Endodermal cell (in vitro differentiated cells): ENCODE data around the gene PPARG. TPM values are rescaled to one million over a fixed set of nuclear protein-coding genes. Genes with fewer than 3 reads are reported as not detected.

ENCODE experiments used
- DNase-seq: peaks from one replicate; pipeline ENCODE4 v3.0.0-alpha.2; 2017
- H3K27ac ChIP-seq: 2 replicates; pipeline ENCODE4 v1.5.1; 2013; ENCODE audit warnings: mild to moderate bottlenecking, low read depth, low read length, moderate library complexity
- H3K27me3 ChIP-seq: 2 replicates; pipeline ENCODE4 v1.6.1; 2013; ENCODE audit warnings: mild to moderate bottlenecking, low read length, moderate library complexity; ENCODE audit not compliant: insufficient read depth, control insufficient read depth, poor library complexity, severe bottlenecking
- H3K36me3 ChIP-seq: 2 replicates; pipeline ENCODE4 v1.7.0; 2013; ENCODE audit warnings: mild to moderate bottlenecking, low read length, moderate library complexity; ENCODE audit not compliant: control insufficient read depth, insufficient read depth
- H3K4me1 ChIP-seq: one replicate; pipeline ENCODE4 v1.7.0; 2013; ENCODE audit warnings: low read length; ENCODE audit not compliant: control insufficient read depth, insufficient read depth
- H3K4me3 ChIP-seq: 2 replicates; pipeline ENCODE4 v1.5.1; 2013; ENCODE audit warnings: mild to moderate bottlenecking, low read length, moderate library complexity
- H3K9ac ChIP-seq: 2 replicates; pipeline ENCODE4 v1.6.1; 2013; ENCODE audit warnings: mild to moderate bottlenecking, low read length, moderate library complexity; ENCODE audit not compliant: poor library complexity, severe bottlenecking; ENCODE audit errors: extremely low read depth
- H3K9me3 ChIP-seq: 2 replicates; pipeline ENCODE4 v1.6.1; 2013; ENCODE audit warnings: mild to moderate bottlenecking, low read length, moderate library complexity; ENCODE audit not compliant: control insufficient read depth
- H3K27ac Mint-ChIP-seq: 2 replicates; pipeline ENCODE4 v1.8.0; 2020; ENCODE audit warnings: mixed read lengths
- H3K27me3 Mint-ChIP-seq: 2 replicates; pipeline ENCODE4 v1.8.0; 2021; ENCODE audit warnings: mild to moderate bottlenecking, mixed read lengths; ENCODE audit not compliant: insufficient read depth
- H3K36me3 Mint-ChIP-seq: 2 replicates; pipeline ENCODE4 v1.8.0; 2020; ENCODE audit warnings: low read depth, mixed read lengths
- H3K4me1 Mint-ChIP-seq: 2 replicates; pipeline ENCODE4 v1.8.0; 2020; ENCODE audit warnings: mixed read lengths
- H3K4me3 Mint-ChIP-seq: 2 replicates; pipeline ENCODE4 v1.8.0; 2020; ENCODE audit warnings: mild to moderate bottlenecking, moderate library complexity, mixed read lengths
- H3K9me3 Mint-ChIP-seq: 2 replicates; pipeline ENCODE4 v1.8.0; 2020; ENCODE audit warnings: mild to moderate bottlenecking, mixed read lengths
- CTCF ChIP-seq: fragments of 200-600 bp; sonication (generic); conservative IDR thresholded peaks from 2 replicates; pipeline ENCODE4 v1.5.0; 2021; ENCODE audit warnings: antibody characterized with exemption, mild to moderate bottlenecking
- WGBS, 2 experiments: methylation state at CpG; one replicate each; pipeline versions ENCODE4 v1.1.5 to v1.1.7; 2013; ENCODE audit warnings: missing lambda C conversion rate in 2 of 2, mixed read lengths in 1 of 2; ENCODE audit not compliant: insufficient coverage in 1 of 2, insufficient read length in 1 of 2; 5-methylcytosine and 5-hydroxymethylcytosine counted together
- total RNA-seq, 2 donors: library from RNA; stranded (reverse); fragmentation: NEBNext Ultra II Directional in 1 of 2; extraction: Animal tissue kit (Norgen Biotek cat#: 25700) in 1 of 2; gene quantifications; 2 replicates in 1 of 2; 3 replicates in 1 of 2; pipeline ENCODE4 v1.2.1, GENCODE V29; 2021

The PPARG gene
- total RNA-seq, 2 donors from 2014 or later = 3.8 to 4.5 TPM

- no peaks in the 10 kb centered on the region for H3K27me3 ChIP-seq
- H3K36me3 Mint-ChIP-seq = no peaks in the 10 kb centered on the region
- no peak for TF ChIP-seq CTCF
- no peak overlapping the region for H3K27ac ChIP-seq
- DNase-seq = no peak
- H3K4me3 Mint-ChIP-seq = no peak overlapping the region
- no peak overlapping the region for H3K9ac ChIP-seq
- no peaks in the 10 kb centered on the region for H3K9me3 Mint-ChIP-seq
- 90 to 96% methylated on average over 4 to 8 of the region's 8 CpGs for WGBS, 2 experiments
- peaks cover 4% of the 10 kb centered on the region for H3K27me3 Mint-ChIP-seq
- no peak overlapping the region for H3K27ac Mint-ChIP-seq
- no peaks in the 10 kb centered on the region for H3K9me3 ChIP-seq
- no peaks in the 10 kb centered on the region for H3K4me1 ChIP-seq
- H3K36me3 ChIP-seq = no peaks in the 10 kb centered on the region
- H3K4me1 Mint-ChIP-seq = no peaks in the 10 kb centered on the region
- H3K4me3 ChIP-seq = no peak overlapping the region
These were observed 10.2 kb downstream of the PPARG start for GRCh38 chr3:12299026-12299425.

- Histone ChIP-seq H3K27ac (no peak overlapping the region), H3K9ac (no peak overlapping the region)
- no peak for DNase-seq
These were observed 11.3 kb downstream of the PPARG start for GRCh38 chr3:12300137-12300536.

DNA sequence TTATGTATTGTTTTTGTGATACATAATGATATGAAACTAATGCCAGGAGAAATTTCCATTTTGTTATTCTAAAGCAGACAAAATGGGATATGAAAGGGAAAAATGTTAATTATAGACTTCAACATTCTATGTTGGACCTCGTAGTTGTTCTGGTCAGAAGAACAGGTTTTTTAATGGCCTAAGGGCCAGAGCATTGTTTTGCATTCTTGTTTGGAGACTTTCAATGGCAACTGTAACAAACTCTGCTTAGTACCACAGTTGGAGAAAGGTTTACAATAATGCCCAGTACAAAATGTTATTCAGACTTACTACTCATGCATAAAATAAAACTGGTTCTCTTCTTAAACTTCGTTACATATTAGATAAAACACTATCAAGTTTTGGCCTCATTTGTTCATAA is 12.2 kb downstream of the PPARG start:
- H3K9ac ChIP-seq = no peak overlapping the region
- peaks cover 5% of the 10 kb centered on the region for H3K27me3 ChIP-seq
- 88 to 91% methylated on average over 2 of the region's 2 CpGs for WGBS, 2 experiments
- no peak for TF ChIP-seq CTCF
- DNase-seq = no peak
- H3K9me3 ChIP-seq = no peaks in the 10 kb centered on the region
- H3K9me3 Mint-ChIP-seq = no peaks in the 10 kb centered on the region
- no peaks in the 10 kb centered on the region for H3K4me1 ChIP-seq
- H3K27ac ChIP-seq = no peak overlapping the region
- H3K36me3 Mint-ChIP-seq = no peaks in the 10 kb centered on the region
- no peak overlapping the region for H3K27ac Mint-ChIP-seq
- no peak overlapping the region for H3K4me3 Mint-ChIP-seq
- H3K27me3 Mint-ChIP-seq = peaks cover 13% of the 10 kb centered on the region
- H3K4me1 Mint-ChIP-seq = no peaks in the 10 kb centered on the region
- no peaks in the 10 kb centered on the region for H3K36me3 ChIP-seq
- H3K4me3 ChIP-seq = no peak overlapping the region

More at GRCh38 chr3:12300137-12300536, 11.3 kb downstream of the PPARG start:
- H3K4me1 ChIP-seq = no peaks in the 10 kb centered on the region
- H3K27me3 ChIP-seq = peaks cover 5% of the 10 kb centered on the region
- no peaks in the 10 kb centered on the region for H3K9me3 ChIP-seq
- no peak overlapping the region for H3K27ac Mint-ChIP-seq
- peaks cover 7% of the 10 kb centered on the region for H3K27me3 Mint-ChIP-seq
- H3K36me3 ChIP-seq = no peaks in the 10 kb centered on the region
- H3K4me1 Mint-ChIP-seq = no peaks in the 10 kb centered on the region
- H3K4me3 ChIP-seq = no peak overlapping the region
- H3K36me3 Mint-ChIP-seq = no peaks in the 10 kb centered on the region
- H3K9me3 Mint-ChIP-seq = no peaks in the 10 kb centered on the region
- no peak overlapping the region for H3K4me3 Mint-ChIP-seq
- 91 to 100% methylated on average over 2 to 4 of the region's 4 CpGs for WGBS, 2 experiments
- no peak for TF ChIP-seq CTCF
